PC-3 (cell line): ENCODE data around the gene SERPINB6.
"Not testable (repeated sequence)": the region's sequence is repeated elsewhere in the genome, so short reads cannot be mapped to it uniquely, and the experiment has no call there.

Experiments
- EZH2phosphoT487 ChIP-seq: fragments of 300-600 bp; sonication (generic); IDR thresholded peaks from 2 replicates; pipeline ENCODE4 v1.6.1; 2018; ENCODE audit warnings: mild to moderate bottlenecking, antibody characterized with exemption, low read length, borderline replicate concordance
- TF ChIP-seq, protein P1 (sequence below): fragments of 300-600 bp; sonication (generic); conservative IDR thresholded peaks from 2 replicates; pipeline ENCODE4 v1.5.1; 2017; ENCODE audit warnings: antibody characterized with exemption, low read depth, mild to moderate bottlenecking, low read length

DNA sequence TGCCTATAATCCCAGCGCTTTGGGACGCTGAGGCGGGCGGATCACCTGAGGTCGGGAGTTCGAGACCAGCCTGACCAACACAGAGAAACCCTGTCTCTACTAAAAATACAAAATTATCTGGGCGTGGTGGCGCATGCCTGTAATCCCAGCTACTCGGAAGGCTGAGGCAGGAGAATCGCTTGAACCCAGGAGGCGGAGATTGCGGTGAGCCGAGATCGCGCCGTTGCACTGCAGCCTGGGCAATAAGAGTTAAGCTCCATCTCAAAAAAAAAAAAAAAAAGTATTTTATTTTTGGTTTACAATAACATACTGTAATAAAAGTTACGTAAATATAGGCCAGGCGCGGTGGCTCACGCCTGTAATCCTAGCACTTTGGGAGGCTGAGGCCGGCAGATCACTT is 29.3 kb downstream of the SERPINB6 start:
- TF ChIP-seq, protein P1, sequence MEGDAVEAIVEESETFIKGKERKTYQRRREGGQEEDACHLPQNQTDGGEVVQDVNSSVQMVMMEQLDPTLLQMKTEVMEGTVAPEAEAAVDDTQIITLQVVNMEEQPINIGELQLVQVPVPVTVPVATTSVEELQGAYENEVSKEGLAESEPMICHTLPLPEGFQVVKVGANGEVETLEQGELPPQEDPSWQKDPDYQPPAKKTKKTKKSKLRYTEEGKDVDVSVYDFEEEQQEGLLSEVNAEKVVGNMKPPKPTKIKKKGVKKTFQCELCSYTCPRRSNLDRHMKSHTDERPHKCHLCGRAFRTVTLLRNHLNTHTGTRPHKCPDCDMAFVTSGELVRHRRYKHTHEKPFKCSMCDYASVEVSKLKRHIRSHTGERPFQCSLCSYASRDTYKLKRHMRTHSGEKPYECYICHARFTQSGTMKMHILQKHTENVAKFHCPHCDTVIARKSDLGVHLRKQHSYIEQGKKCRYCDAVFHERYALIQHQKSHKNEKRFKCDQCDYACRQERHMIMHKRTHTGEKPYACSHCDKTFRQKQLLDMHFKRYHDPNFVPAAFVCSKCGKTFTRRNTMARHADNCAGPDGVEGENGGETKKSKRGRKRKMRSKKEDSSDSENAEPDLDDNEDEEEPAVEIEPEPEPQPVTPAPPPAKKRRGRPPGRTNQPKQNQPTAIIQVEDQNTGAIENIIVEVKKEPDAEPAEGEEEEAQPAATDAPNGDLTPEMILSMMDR = not testable (repeated sequence)
- not testable (repeated sequence) for TF ChIP-seq EZH2phosphoT487
